HG03558 (cell line): ENCODE results near the gene PC.
"Not testable (repeated sequence)": the region's sequence is repeated elsewhere in the genome, so short reads cannot be mapped to it uniquely, and the experiment has no call there.

Experiments
- ATAC-seq: cut with Tn5 transposase; IDR thresholded peaks from one replicate; pipeline ENCODE4 v1.9.1; 2021; ENCODE audit warnings: moderate number of reproducible peaks; ENCODE audit not compliant: unreplicated experiment; ENCODE audit errors: extremely low read depth

The PC gene

GRCh38 chr11:66815646-66816045 lies 142.5 kb downstream of the PC start:
- no peak for ATAC-seq

DNA sequence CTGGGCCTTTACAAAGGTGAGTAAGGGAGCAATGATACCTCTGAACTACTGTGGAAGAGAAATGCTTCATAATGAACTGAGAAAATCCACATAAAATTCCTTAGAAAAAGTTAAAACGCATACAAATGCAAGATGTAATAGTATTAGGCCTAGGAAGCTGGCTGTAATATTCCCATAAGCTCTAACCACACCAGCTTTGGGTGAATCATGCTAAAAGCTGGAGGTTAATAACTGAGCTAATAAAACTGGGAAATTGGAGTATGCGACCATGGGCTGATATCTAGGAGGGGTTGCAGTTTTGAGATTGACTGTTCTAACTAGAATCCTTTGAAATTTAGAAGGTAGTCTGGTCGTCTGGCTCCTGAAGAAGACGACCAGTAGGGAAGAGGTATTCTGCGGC lies 143.5 kb downstream of the PC start:
- ATAC-seq, result no peak

GRCh38 chr11:66810576-66811185 lies 147.5 kb downstream of the PC start:
- no peak for ATAC-seq

DNA sequence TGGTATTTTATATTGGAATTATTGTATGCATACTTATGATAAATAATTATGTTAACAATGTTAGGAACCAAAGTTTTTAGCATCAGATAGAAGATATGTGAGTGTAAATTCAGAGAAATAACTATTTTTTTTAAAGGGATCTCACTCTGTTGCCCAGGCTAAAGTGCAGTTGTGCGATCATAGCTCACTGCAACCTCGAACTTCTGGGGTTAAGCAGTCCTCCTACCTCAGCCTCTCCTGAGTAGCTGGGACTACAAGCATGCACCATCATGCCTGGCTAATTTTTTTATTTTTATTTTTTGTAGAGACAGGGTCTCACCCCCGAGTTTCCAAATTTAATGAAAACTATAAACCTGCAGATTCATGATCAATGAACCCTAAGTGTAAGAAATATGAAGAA lies 148.6 kb downstream of the PC start:
- ATAC-seq, result no peak

- ATAC-seq, result no peak
Measured at GRCh38 chr11:66800720-66801428, 157.3 kb downstream of the PC start.

DNA sequence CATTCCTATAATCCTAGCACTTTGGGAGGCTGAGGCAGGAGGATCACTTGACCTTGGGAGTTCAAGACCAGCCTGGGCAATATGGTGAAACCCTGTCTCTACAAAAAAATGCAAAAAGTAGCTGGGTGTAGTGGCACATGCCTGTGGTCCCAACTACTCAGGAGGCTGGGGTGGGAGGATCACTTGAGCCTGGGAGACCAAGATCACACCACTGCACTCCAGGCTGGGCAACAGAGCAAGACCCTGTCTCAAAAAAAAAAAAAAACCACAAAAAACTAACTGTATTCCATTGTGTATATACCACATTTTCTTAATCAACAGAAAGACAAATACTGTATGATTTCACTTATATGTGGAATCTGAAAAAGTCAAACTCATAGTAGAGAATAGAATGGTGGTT lies 158.4 kb downstream of the PC start:
- ATAC-seq, result not testable (repeated sequence)
